Trophoblast cell (in vitro differentiated cells and primary cell): ENCODE data around the gene ICOS.

Experiments
- DNase-seq, 2 donors: peaks; one replicate each; pipeline ENCODE4 v3.0.0-alpha.2; 2016
- H2AFZ ChIP-seq: 2 replicates; pipeline ENCODE4 v1.6.1; 2013; ENCODE audit warnings: low read length, moderate library complexity, mild to moderate bottlenecking; ENCODE audit not compliant: insufficient read depth, poor library complexity
- H2AK5ac ChIP-seq: 2 replicates; pipeline ENCODE4 v1.6.1; 2013; ENCODE audit warnings: mild to moderate bottlenecking, low read length
- H2BK120ac ChIP-seq: 2 replicates; pipeline ENCODE4 v1.6.1; 2013; ENCODE audit warnings: low read length, mild to moderate bottlenecking, moderate library complexity; ENCODE audit not compliant: insufficient read depth, poor library complexity
- H2BK12ac ChIP-seq: 2 replicates; pipeline ENCODE4 v1.6.1; 2013; ENCODE audit warnings: mild to moderate bottlenecking, low read length, moderate library complexity
- H2BK5ac ChIP-seq: 2 replicates; pipeline ENCODE4 v1.6.1; 2013; ENCODE audit warnings: low read length, low read depth, moderate library complexity, mild to moderate bottlenecking; ENCODE audit not compliant: poor library complexity
- H3K14ac ChIP-seq: 2 replicates; pipeline ENCODE4 v1.6.1; 2013; ENCODE audit warnings: mild to moderate bottlenecking, low read length
- H3K18ac ChIP-seq: 2 replicates; pipeline ENCODE4 v1.6.1; 2013; ENCODE audit warnings: mild to moderate bottlenecking, low read length
- H3K23ac ChIP-seq: 2 replicates; pipeline ENCODE4 v1.6.1; 2013; ENCODE audit warnings: low read length
- H3K27ac ChIP-seq: 2 replicates; pipeline ENCODE4 v1.5.1; 2013; ENCODE audit warnings: low read depth, mild to moderate bottlenecking, inconsistent platforms, low read length, moderate library complexity
- H3K27me3 ChIP-seq: 2 replicates; pipeline ENCODE4 v1.6.1; 2013; ENCODE audit warnings: inconsistent platforms, mild to moderate bottlenecking, low read length, moderate library complexity; ENCODE audit not compliant: insufficient read depth
- H3K36me3 ChIP-seq, 2 experiments: 1 replicate in 1 of 2; 2 replicates in 1 of 2; pipeline ENCODE4 v1.6.1; 2013; ENCODE audit warnings: low read length in 2 of 2, mild to moderate bottlenecking in 2 of 2, moderate library complexity in 1 of 2; ENCODE audit not compliant: insufficient read depth in 2 of 2, control insufficient read depth in 1 of 2
- H3K4ac ChIP-seq: 2 replicates; pipeline ENCODE4 v1.6.1; 2013; ENCODE audit warnings: low read depth, mild to moderate bottlenecking, low read length, moderate library complexity
- H3K4me1 ChIP-seq, 2 experiments: 1 replicate in 1 of 2; 2 replicates in 1 of 2; pipeline ENCODE4 v1.6.1; 2013; ENCODE audit warnings: low read length in 2 of 2, mild to moderate bottlenecking in 2 of 2, moderate library complexity in 1 of 2; ENCODE audit not compliant: insufficient read depth in 2 of 2, control insufficient read depth in 1 of 2
- H3K4me2 ChIP-seq: 2 replicates; pipeline ENCODE4 v1.6.1; 2013; ENCODE audit warnings: inconsistent platforms, mild to moderate bottlenecking, low read length, moderate library complexity
- H3K4me3 ChIP-seq: 2 replicates; pipeline ENCODE4 v1.5.1; 2013; ENCODE audit warnings: mild to moderate bottlenecking, low read depth, low read length, inconsistent platforms
- H3K79me1 ChIP-seq: one replicate; pipeline ENCODE4 v1.6.1; 2013; ENCODE audit warnings: low read length
- H3K79me2 ChIP-seq: 2 replicates; pipeline ENCODE4 v1.6.1; 2013; ENCODE audit warnings: low read length, mild to moderate bottlenecking; ENCODE audit not compliant: control insufficient read depth, insufficient read depth, poor library complexity
- H3K9ac ChIP-seq: 2 replicates; pipeline ENCODE4 v1.6.1; 2013; ENCODE audit warnings: mild to moderate bottlenecking, low read length
- H3K9me3 ChIP-seq: 2 replicates; pipeline ENCODE4 v1.6.1; 2013; ENCODE audit warnings: low read depth, mild to moderate bottlenecking, control low read depth, inconsistent platforms, low read length; ENCODE audit not compliant: insufficient read depth
- H4K12ac ChIP-seq: 2 replicates; pipeline ENCODE4 v1.6.1; 2013; ENCODE audit warnings: low read depth, mild to moderate bottlenecking, low read length, moderate library complexity
- H4K8ac ChIP-seq: 2 replicates; pipeline ENCODE4 v1.6.1; 2013; ENCODE audit warnings: low read depth, mild to moderate bottlenecking, low read length, moderate library complexity
- H4K91ac ChIP-seq: one replicate; pipeline ENCODE4 v1.6.1; 2013; ENCODE audit warnings: low read depth, mild to moderate bottlenecking, low read length, moderate library complexity
- WGBS: extraction: QIAGEN DNeasy Blood & Tissue Kit; methylation state at CpG from one replicate; pipeline ENCODE4 v1.1.7; 2013; ENCODE audit warnings: missing lambda C conversion rate; ENCODE audit not compliant: insufficient read length, insufficient coverage; ENCODE audit errors: extremely low coverage; 5-methylcytosine and 5-hydroxymethylcytosine counted together

Gene ICOS

DNA sequence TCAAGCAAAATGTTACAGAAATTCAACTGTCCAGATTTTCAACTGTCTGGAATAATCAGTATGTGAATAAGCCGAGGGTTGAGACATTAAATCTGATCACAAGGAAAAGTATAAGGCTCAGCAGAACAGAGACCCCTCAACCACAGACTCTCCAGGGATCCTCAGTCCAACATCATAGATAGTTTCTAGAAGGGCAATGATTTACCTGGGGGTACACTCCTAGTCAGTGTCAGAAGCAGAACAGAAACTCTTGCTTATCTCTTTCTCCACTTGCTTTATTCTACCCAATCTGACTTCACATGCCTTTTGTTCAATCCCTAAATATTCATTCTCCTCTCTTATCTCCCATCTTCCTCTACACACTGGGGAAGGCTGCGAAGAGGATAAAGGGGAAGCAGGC lies 36.4 kb downstream of the ICOS start:
- Histone ChIP-seq H3K79me1 (no peaks in the 10 kb centered on the region), H4K8ac (no peak overlapping the region), H3K79me2 (no peaks in the 10 kb centered on the region), H3K18ac (no peak overlapping the region), H2BK5ac (no peak overlapping the region), H3K27me3 (no peaks in the 10 kb centered on the region), H3K9ac (no peak overlapping the region), H4K91ac (no peak overlapping the region), H3K4me1 (no peaks in the 10 kb centered on the region), H2BK120ac (no peak overlapping the region), H2AK5ac (no peak overlapping the region), H3K27ac (no peak overlapping the region), H2BK12ac (no peak overlapping the region), H3K4me3 (no peak overlapping the region), H3K9me3 (no peaks in the 10 kb centered on the region), H3K36me3 (no peaks in the 10 kb centered on the region), H4K12ac (no peak overlapping the region), H3K4ac (no peak overlapping the region), H3K4me2 (no peak overlapping the region), H2AFZ (no peak overlapping the region), H3K23ac (no peak overlapping the region), H3K14ac (no peak overlapping the region)
- WGBS: no CpG with 5 or more reads among the region's 2 CpGs
- no peak for DNase-seq

DNA sequence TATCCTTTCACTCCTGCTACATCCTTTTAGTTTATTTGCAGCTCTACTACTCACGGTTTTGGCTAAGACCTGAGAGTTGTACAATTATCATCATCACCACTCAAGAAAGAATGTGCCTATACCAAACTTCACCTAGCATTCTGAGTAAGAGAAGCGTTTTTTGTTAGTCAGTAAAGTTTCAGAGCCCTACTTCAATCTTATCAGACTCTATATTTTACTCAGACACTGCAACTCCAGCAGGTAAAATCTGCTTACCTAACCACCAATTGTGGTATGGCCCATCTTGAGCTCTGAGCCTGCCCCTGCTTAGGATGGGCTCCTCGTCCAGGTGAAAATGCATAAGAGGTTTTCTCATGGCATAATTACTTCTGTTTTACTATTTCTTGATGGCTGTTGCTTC lies 37.1 kb downstream of the ICOS start:
- H3K27ac ChIP-seq: no peak overlapping the region
- no peak overlapping the region for H3K4ac ChIP-seq
- no peak overlapping the region for H3K18ac ChIP-seq
- no peak overlapping the region for H3K4me2 ChIP-seq
- H3K9ac ChIP-seq: no peak overlapping the region
- H2BK5ac ChIP-seq: no peak overlapping the region
- no peak overlapping the region for H3K4me3 ChIP-seq
- no peak overlapping the region for H2AK5ac ChIP-seq
- H3K4me1 ChIP-seq: no peaks in the 10 kb centered on the region
- no peak overlapping the region for H4K12ac ChIP-seq
- no peak overlapping the region for H2AFZ ChIP-seq
- H3K14ac ChIP-seq: no peak overlapping the region
- H3K36me3 ChIP-seq: no peaks in the 10 kb centered on the region
- H4K91ac ChIP-seq: no peak overlapping the region
- no peak overlapping the region for H3K23ac ChIP-seq
- H3K9me3 ChIP-seq: no peaks in the 10 kb centered on the region
- no peak overlapping the region for H2BK12ac ChIP-seq
- no peaks in the 10 kb centered on the region for H3K79me2 ChIP-seq
- H3K79me1 ChIP-seq: no peaks in the 10 kb centered on the region
- H4K8ac ChIP-seq: no peak overlapping the region
- no peaks in the 10 kb centered on the region for H3K27me3 ChIP-seq
- WGBS: no CpG with 5 or more reads among the region's 3 CpGs
- H2BK120ac ChIP-seq: no peak overlapping the region
- no peak for DNase-seq

DNA sequence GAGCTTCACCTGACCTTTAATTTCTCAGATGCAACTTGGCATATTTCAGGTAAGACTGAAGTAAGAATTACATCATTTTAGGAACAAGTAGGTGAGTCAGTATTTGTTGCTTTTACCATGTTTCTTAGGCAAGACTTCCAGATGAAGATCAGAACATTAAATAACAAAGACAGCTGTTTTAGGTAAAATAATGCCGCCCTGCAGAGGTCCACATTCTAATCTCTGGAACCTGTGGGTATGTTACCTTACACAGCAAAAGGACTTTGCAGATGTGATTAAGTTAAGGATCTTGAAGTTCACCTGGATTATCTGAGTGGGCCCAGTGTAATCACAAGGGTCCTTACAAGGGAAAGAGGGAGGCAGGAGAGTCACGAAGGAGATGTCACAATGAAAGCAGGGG lies 39.3 kb downstream of the ICOS start:
- no peak overlapping the region for H4K12ac ChIP-seq
- H2BK120ac ChIP-seq: no peak overlapping the region
- no peak overlapping the region for H4K8ac ChIP-seq
- H2AK5ac ChIP-seq: no peak overlapping the region
- no peak overlapping the region for H3K4me3 ChIP-seq
- H3K27me3 ChIP-seq: no peaks in the 10 kb centered on the region
- H4K91ac ChIP-seq: no peak overlapping the region
- H2AFZ ChIP-seq: no peak overlapping the region
- no peaks in the 10 kb centered on the region for H3K9me3 ChIP-seq
- peak; percentile 40 to 79 for DNase-seq
- no peak overlapping the region for H3K4me2 ChIP-seq
- no peak overlapping the region for H3K14ac ChIP-seq
- H3K4me1 ChIP-seq: no peaks in the 10 kb centered on the region
- H3K23ac ChIP-seq: no peak overlapping the region
- no peak overlapping the region for H2BK5ac ChIP-seq
- H3K9ac ChIP-seq: no peak overlapping the region
- no peak overlapping the region for H2BK12ac ChIP-seq
- H3K27ac ChIP-seq: no peak overlapping the region
- H3K18ac ChIP-seq: no peak overlapping the region
- no peak overlapping the region for H3K4ac ChIP-seq
- no peaks in the 10 kb centered on the region for H3K36me3 ChIP-seq
- H3K79me1 ChIP-seq: no peaks in the 10 kb centered on the region
- H3K79me2 ChIP-seq: no peaks in the 10 kb centered on the region
- no CpG with 5 or more reads among the region's 2 CpGs for whole genome bisulfite sequencing

DNA sequence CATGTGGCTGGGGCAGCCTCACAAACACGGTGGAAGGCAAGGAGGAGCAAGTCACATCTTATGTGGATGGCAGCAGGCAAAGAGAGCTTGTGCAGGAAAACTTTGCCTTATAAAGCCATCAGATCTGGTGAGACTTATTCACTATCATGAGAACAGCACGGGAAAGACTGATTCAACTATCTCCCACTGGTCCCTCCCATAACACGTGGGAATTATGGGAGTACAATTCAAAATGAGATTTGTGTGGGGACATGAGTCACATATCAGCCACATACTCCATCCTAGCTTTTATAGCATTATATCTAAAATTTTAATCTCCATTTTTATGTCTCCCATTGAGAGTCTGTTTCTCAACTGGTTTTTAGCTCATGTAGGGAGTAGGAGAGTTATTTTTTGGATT lies 45.7 kb downstream of the ICOS start:
- Histone ChIP-seq H2BK5ac (no peak overlapping the region), H3K4me1 (no peaks in the 10 kb centered on the region), H3K14ac (no peak overlapping the region), H3K4me3 (no peak overlapping the region), H3K36me3 (no peaks in the 10 kb centered on the region), H3K9me3 (no peaks in the 10 kb centered on the region), H3K18ac (no peak overlapping the region), H2BK120ac (no peak overlapping the region), H3K23ac (no peak overlapping the region), H2AFZ (no peak overlapping the region), H4K12ac (no peak overlapping the region), H4K91ac (no peak overlapping the region), H3K27me3 (no peaks in the 10 kb centered on the region), H3K79me1 (no peaks in the 10 kb centered on the region), H3K4me2 (no peak overlapping the region), H3K4ac (no peak overlapping the region), H4K8ac (no peak overlapping the region), H2AK5ac (no peak overlapping the region), H3K27ac (no peak overlapping the region), H2BK12ac (no peak overlapping the region), H3K9ac (no peak overlapping the region), H3K79me2 (no peaks in the 10 kb centered on the region)
- no CpG with 5 or more reads among the region's 3 CpGs for WGBS
- DNase-seq: no peak
